ENCODE data around the gene STYXL2. TPM values are rescaled to one million over a fixed set of nuclear protein-coding genes. Genes with fewer than 3 reads are reported as not detected.

Gene STYXL2
- total and polyA plus RNA-seq, 4 donors, result 0.02 to 0.57 (median 0.09) TPM

GRCh38 chr1:167105271-167106118, 11.6 kb downstream of the STYXL2 start:
- Histone ChIP-seq H3K9me3 (ENCODE audit: control insufficient read depth in 4 of 4, insufficient read depth in 3 of 4, low read length in 3 of 4) (peaks cover 0 to 2% (median 0%) of the 10 kb centered on the region in 4 donors), H3K27ac (ENCODE audit: low read depth in 1 of 2, low read length in 1 of 2) (peak overlapping the region in 1 of 2 donors; percentile 29), H3K9ac (ENCODE audit: insufficient read depth in 1 of 2, low read length in 2 of 2) (no peak overlapping the region), H3K36me3 (ENCODE audit: control insufficient read depth in 4 of 4, insufficient read depth in 4 of 4, low read length in 4 of 4) (no peaks in the 10 kb centered on the region), H3K27me3 (ENCODE audit: control insufficient read depth in 3 of 3, insufficient read depth in 3 of 3, low read length in 2 of 3) (no peaks in the 10 kb centered on the region), H3K4me1 (ENCODE audit: control insufficient read depth in 5 of 5, insufficient read depth in 5 of 5, low read length in 5 of 5) (peaks cover 0 to 20% (median 0%) of the 10 kb centered on the region in 5 donors), H3K4me3 (no peak overlapping the region)
- ATAC-seq (ENCODE audit: insufficient read depth, low FRiP score), result no peak
- WGBS, 2 donors, result 20 to 43% methylated on average over 12 of the region's 12 CpGs
- no peak for DNase-seq
- TF ChIP-seq CTCF (IDR thresholded peaks at IDR 0.05; ENCODE audit: control extremely low read depth, extremely low read depth), result no peak

- DNase-seq (no peak), ATAC-seq (ENCODE audit: insufficient read depth, low FRiP score) (no peak)
- no peaks in the 10 kb centered on the region for H3K36me3 ChIP-seq (ENCODE audit: control insufficient read depth in 4 of 4, insufficient read depth in 4 of 4, low read length in 4 of 4)
- H3K27me3 ChIP-seq (ENCODE audit: control insufficient read depth in 3 of 3, insufficient read depth in 3 of 3, low read length in 2 of 3), result no peaks in the 10 kb centered on the region
- H3K27ac ChIP-seq (ENCODE audit: low read depth in 1 of 2, low read length in 1 of 2), result peak overlapping the region in 1 of 2 donors; percentile 12
- H3K9ac ChIP-seq (ENCODE audit: insufficient read depth in 1 of 2, low read length in 2 of 2), result no peak overlapping the region
- TF ChIP-seq CTCF (IDR thresholded peaks at IDR 0.05; ENCODE audit: control extremely low read depth, extremely low read depth), result no peak
- H3K4me3 ChIP-seq, result no peak overlapping the region
- H3K9me3 ChIP-seq (ENCODE audit: control insufficient read depth in 4 of 4, insufficient read depth in 3 of 4, low read length in 3 of 4), result peaks cover 0 to 2% (median 0%) of the 10 kb centered on the region in 4 donors
- 77 to 78% methylated on average over 4 of the region's 4 CpGs for WGBS, 2 donors
- H3K4me1 ChIP-seq (ENCODE audit: control insufficient read depth in 5 of 5, insufficient read depth in 5 of 5, low read length in 5 of 5), result peaks cover 0 to 20% (median 0%) of the 10 kb centered on the region in 5 donors
Measured at GRCh38 chr1:167106119-167106461, 12.2 kb downstream of the STYXL2 start.

- Histone ChIP-seq H3K4me1 (ENCODE audit: control insufficient read depth in 5 of 5, insufficient read depth in 5 of 5, low read length in 5 of 5) (peaks cover 0 to 20% (median 0%) of the 10 kb centered on the region in 5 donors), H3K36me3 (ENCODE audit: control insufficient read depth in 4 of 4, insufficient read depth in 4 of 4, low read length in 4 of 4) (no peaks in the 10 kb centered on the region), H3K9me3 (ENCODE audit: control insufficient read depth in 4 of 4, insufficient read depth in 3 of 4, low read length in 3 of 4) (peaks cover 0 to 2% (median 0%) of the 10 kb centered on the region in 4 donors), H3K9ac (ENCODE audit: insufficient read depth in 1 of 2, low read length in 2 of 2) (no peak overlapping the region), H3K27ac (ENCODE audit: low read depth in 1 of 2, low read length in 1 of 2) (peak overlapping the region in 1 of 2 donors; percentile 69), H3K27me3 (ENCODE audit: control insufficient read depth in 3 of 3, insufficient read depth in 3 of 3, low read length in 2 of 3) (no peaks in the 10 kb centered on the region), H3K4me3 (no peak overlapping the region)
- TF ChIP-seq CTCF (IDR thresholded peaks at IDR 0.05; ENCODE audit: control extremely low read depth, extremely low read depth), result no peak
- DNase-seq (no peak), ATAC-seq (ENCODE audit: insufficient read depth, low FRiP score) (no peak)
Measured at GRCh38 chr1:167107456-167107855, 13.6 kb downstream of the STYXL2 start.
